Activated B cell treated with CpG ODN at 0.5 μM for 24 hours (primary cell): Measurements from ENCODE around the gene C19orf44. TPM values are rescaled to one million over a fixed set of nuclear protein-coding genes. Genes with fewer than 3 reads are reported as not detected.
A peak's percentile ranks its signal among the peaks of the same experiment; 100 is the strongest.

Experiments used
- ATAC-seq: fragments of 200-7000 bp; cut with Tn5 transposase; one replicate; pipeline ENCODE4 v1.10.0; 2021; ENCODE audit warnings: low read depth, mild to moderate bottlenecking, moderate library complexity
- CTCF ChIA-PET: fragments of 350-600 bp; sonication (Branson Sonifier 250); formaldehyde crosslinking; loops from one replicate; lab custom pipeline; 2021; ENCODE audit warnings: antibody characterized with exemption; lab: Charles Lee
- POLR2A ChIA-PET: fragments of 350-600 bp; sonication (Branson Sonifier 250); formaldehyde crosslinking; loops from one replicate; lab custom pipeline; 2021; ENCODE audit warnings: antibody characterized with exemption; lab: Charles Lee
- DNase-seq: peaks from one replicate; pipeline ENCODE4 v3.0.0; 2022
- H3K27ac Mint-ChIP-seq: one replicate; pipeline ENCODE4 v1.8.0; 2020; ENCODE audit warnings: mixed read lengths
- H3K27me3 Mint-ChIP-seq: one replicate; pipeline ENCODE4 v1.8.0; 2021; ENCODE audit warnings: mixed read lengths
- H3K36me3 Mint-ChIP-seq: one replicate; pipeline ENCODE4 v1.8.0; 2021; ENCODE audit warnings: low read depth, mixed read lengths
- H3K4me1 Mint-ChIP-seq: one replicate; pipeline ENCODE4 v1.8.0; 2021; ENCODE audit warnings: mixed read lengths
- H3K4me3 Mint-ChIP-seq: one replicate; pipeline ENCODE4 v1.8.0; 2020; ENCODE audit warnings: mild to moderate bottlenecking, mixed read lengths
- H3K9me3 Mint-ChIP-seq: one replicate; pipeline ENCODE4 v1.8.0; 2020; ENCODE audit warnings: mixed read lengths
- CTCF ChIP-seq: fragments of 200-600 bp; IDR thresholded peaks from one replicate; pipeline ENCODE4 v1.8.0; 2022; ENCODE audit warnings: antibody characterized with exemption, mild to moderate bottlenecking
- intact Hi-C: fragments of 100-400 bp; cut with micrococcal nuclease; formaldehyde crosslinking; loops from one replicate; pipeline ENCODE4 v1.15.1; 2024
- total RNA-seq: library from RNA; stranded (reverse); gene quantifications from 2 replicates; pipeline ENCODE4 v1.2.3, GENCODE V29; 2022

The C19orf44 gene
- total RNA-seq, 1 donor from 2014 or later = 7.1 TPM

GRCh38 chr19:16460454-16460853 is 35.7 kb upstream of the C19orf44 start:
- Mint-ChIP-seq H3K4me3 (no peak overlapping the region), H3K27me3 (no peaks in the 10 kb centered on the region), H3K4me1 (peaks cover 79% of the 10 kb centered on the region), H3K36me3 (peaks cover 25% of the 10 kb centered on the region), H3K9me3 (no peaks in the 10 kb centered on the region), H3K27ac (no peak overlapping the region)
- ATAC-seq (no peak), DNase-seq (no peak)
- ChIA-PET POLR2A (interaction anchor here (0.6 kb wide), 1 partner anchor 1648 kb away, joined by 4 read pairs; no protein-coding TSS in a partner anchor), CTCF (no interaction called here)
- intact Hi-C loops = no loop called here
- TF ChIP-seq CTCF = no peak

GRCh38 chr19:16461630-16462051 is 34.6 kb upstream of the C19orf44 start:
- no peak overlapping the region for H3K4me3 Mint-ChIP-seq
- DNase-seq (no peak), ATAC-seq (no peak)
- H3K4me1 Mint-ChIP-seq = peaks cover 78% of the 10 kb centered on the region
- POLR2A ChIA-PET = no interaction called here
- intact Hi-C loops = no loop called here
- no peaks in the 10 kb centered on the region for H3K9me3 Mint-ChIP-seq
- H3K27ac Mint-ChIP-seq = no peak overlapping the region
- no peaks in the 10 kb centered on the region for H3K27me3 Mint-ChIP-seq
- H3K36me3 Mint-ChIP-seq = peaks cover 26% of the 10 kb centered on the region
- TF ChIP-seq CTCF = no peak
- CTCF ChIA-PET = no interaction called here

GRCh38 chr19:16462757-16463250 is 33.4 kb upstream of the C19orf44 start:
- Mint-ChIP-seq H3K27me3 (no peaks in the 10 kb centered on the region), H3K4me3 (no peak overlapping the region), H3K27ac (peak overlapping the region; percentile 35), H3K4me1 (peaks cover 75% of the 10 kb centered on the region), H3K9me3 (no peaks in the 10 kb centered on the region), H3K36me3 (peaks cover 29% of the 10 kb centered on the region)
- no peak for ATAC-seq
- CTCF ChIA-PET = no interaction called here
- DNase-seq = no peak
- TF ChIP-seq CTCF = no peak
- POLR2A ChIA-PET = interaction anchor here (0.7 kb wide), 1 partner anchor 197 kb away, joined by 3 read pairs; the partner anchor contains the start of gene SMIM7
- intact Hi-C loops = no loop called here

GRCh38 chr19:16463341-16463990 is 32.7 kb upstream of the C19orf44 start:
- ChIA-PET CTCF (no interaction called here), POLR2A (no interaction called here)
- ATAC-seq = no peak
- H3K27me3 Mint-ChIP-seq = no peaks in the 10 kb centered on the region
- peaks cover 29% of the 10 kb centered on the region for H3K36me3 Mint-ChIP-seq
- no peak overlapping the region for H3K4me3 Mint-ChIP-seq
- peaks cover 72% of the 10 kb centered on the region for H3K4me1 Mint-ChIP-seq
- DNase-seq = no peak
- peak overlapping the region; percentile 32 for H3K27ac Mint-ChIP-seq
- H3K9me3 Mint-ChIP-seq = no peaks in the 10 kb centered on the region
- intact Hi-C loops = no loop called here
- no peak for TF ChIP-seq CTCF

GRCh38 chr19:16463991-16464575 is 32.1 kb upstream of the C19orf44 start:
- ChIA-PET POLR2A (no interaction called here), CTCF (no interaction called here)
- no peaks in the 10 kb centered on the region for H3K27me3 Mint-ChIP-seq
- H3K27ac Mint-ChIP-seq = no peak overlapping the region
- DNase-seq (no peak), ATAC-seq (no peak)
- H3K4me3 Mint-ChIP-seq = no peak overlapping the region
- no peaks in the 10 kb centered on the region for H3K9me3 Mint-ChIP-seq
- intact Hi-C loops = no loop called here
- TF ChIP-seq CTCF = no peak
- H3K36me3 Mint-ChIP-seq = peaks cover 33% of the 10 kb centered on the region
- H3K4me1 Mint-ChIP-seq = peaks cover 72% of the 10 kb centered on the region
